ENCODE data around the gene KRTAP5-1.
"Not testable (repeated sequence)": the region's sequence is repeated elsewhere in the genome, so short reads cannot be mapped to it uniquely, and the experiment has no call there.

KRTAP5-1 gene

DNA sequence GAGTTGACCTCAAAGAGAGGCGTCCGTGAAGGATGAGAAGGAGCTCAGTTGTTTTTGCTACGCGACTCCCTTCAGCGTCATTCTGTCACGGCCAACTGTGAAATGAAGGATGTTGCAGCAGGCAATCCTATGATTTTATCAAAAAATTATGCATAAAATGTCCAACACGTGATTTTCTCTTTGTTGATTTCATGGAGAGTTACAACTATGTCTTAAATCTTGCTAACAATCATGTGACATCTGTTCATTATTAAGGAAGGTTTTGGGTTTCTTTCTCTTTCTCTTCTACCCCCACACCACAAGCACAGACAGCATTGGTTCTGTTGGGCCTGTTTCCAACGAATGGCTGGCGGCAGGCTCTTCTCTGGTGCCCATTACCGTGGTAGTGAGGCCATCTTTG, 33.1 kb upstream of the KRTAP5-1 start:
- TF ChIP-seq, protein P1, sequence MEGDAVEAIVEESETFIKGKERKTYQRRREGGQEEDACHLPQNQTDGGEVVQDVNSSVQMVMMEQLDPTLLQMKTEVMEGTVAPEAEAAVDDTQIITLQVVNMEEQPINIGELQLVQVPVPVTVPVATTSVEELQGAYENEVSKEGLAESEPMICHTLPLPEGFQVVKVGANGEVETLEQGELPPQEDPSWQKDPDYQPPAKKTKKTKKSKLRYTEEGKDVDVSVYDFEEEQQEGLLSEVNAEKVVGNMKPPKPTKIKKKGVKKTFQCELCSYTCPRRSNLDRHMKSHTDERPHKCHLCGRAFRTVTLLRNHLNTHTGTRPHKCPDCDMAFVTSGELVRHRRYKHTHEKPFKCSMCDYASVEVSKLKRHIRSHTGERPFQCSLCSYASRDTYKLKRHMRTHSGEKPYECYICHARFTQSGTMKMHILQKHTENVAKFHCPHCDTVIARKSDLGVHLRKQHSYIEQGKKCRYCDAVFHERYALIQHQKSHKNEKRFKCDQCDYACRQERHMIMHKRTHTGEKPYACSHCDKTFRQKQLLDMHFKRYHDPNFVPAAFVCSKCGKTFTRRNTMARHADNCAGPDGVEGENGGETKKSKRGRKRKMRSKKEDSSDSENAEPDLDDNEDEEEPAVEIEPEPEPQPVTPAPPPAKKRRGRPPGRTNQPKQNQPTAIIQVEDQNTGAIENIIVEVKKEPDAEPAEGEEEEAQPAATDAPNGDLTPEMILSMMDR (conservative IDR thresholded peaks at IDR 0.05; ENCODE audit: control insufficient read depth, insufficient read depth, low read depth, low read length): no peak
- no peak for DNase-seq (ENCODE audit: low read depth)
- no peak overlapping the region for H3K4me3 ChIP-seq (ENCODE audit: control insufficient read depth, low read depth, low read length)

GRCh38 chr11:1608363-1608762, 23.3 kb upstream of the KRTAP5-1 start, which contains the start of gene KRTAP5-3:
TSS of gene KRTAP5-3 (minus strand) at chr11:1608463. CDS start at chr11:1608385, 78 bp downstream.
- H3K4me3 ChIP-seq (ENCODE audit: control insufficient read depth, low read depth, low read length): no peak within 1 kb of the TSS
- DNase-seq (ENCODE audit: low read depth): no peak
- TF ChIP-seq, protein P1 (conservative IDR thresholded peaks at IDR 0.05; ENCODE audit: control insufficient read depth, insufficient read depth, low read depth, low read length): no peak

GRCh38 chr11:1607901-1608300, 22.8 kb upstream of the KRTAP5-1 start:
- not testable (repeated sequence) for H3K4me3 ChIP-seq (ENCODE audit: control insufficient read depth, low read depth, low read length); DNase-seq (ENCODE audit: low read depth)

GRCh38 chr11:1607156-1607845, 22.2 kb upstream of the KRTAP5-1 start:
- not testable (repeated sequence) for DNase-seq (ENCODE audit: low read depth); H3K4me3 ChIP-seq (ENCODE audit: control insufficient read depth, low read depth, low read length)

DNA sequence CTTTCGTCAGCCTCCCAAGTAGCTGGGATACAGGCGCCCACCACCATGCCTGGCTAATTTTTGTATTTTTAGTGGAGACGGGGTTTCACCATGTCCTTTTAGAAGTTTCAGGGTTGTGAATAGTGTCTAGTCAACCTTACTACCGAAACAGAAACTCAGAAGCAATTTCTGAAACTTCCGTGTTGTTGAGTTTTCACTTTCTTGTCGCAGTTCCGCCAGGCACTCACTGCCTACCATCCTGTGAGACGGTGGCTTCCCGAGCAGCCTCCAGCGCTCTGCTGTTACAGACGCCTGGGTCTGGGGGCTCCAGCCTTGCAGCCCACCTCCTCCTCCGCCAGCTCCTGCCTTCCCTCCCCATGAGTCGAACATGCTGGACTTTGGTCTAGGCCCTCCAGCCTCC, 20.8 kb upstream of the KRTAP5-1 start:
- H3K4me3 ChIP-seq (ENCODE audit: control insufficient read depth, low read depth, low read length); DNase-seq (ENCODE audit: low read depth): not testable (repeated sequence)

DNA sequence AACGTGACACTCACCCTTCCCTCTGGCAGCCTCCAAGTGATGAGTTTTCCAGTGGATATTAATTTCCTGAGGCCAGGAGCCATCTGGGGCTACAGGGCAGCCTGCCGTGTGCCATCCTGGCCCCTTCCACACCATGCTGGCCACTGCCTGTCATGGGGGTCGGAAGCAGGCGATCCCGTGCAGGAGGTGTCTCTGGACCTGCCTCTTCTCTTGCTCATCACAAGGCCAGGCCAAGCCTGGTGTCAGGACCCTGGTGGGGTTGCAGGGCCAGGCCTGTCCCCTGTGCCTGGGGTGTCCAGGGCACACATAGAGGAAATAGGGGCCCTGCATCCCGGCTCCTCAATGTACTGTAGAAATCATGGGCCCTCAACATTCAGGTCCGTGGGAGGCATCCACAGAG, 19.6 kb upstream of the KRTAP5-1 start:
- no peak for DNase-seq (ENCODE audit: low read depth)
- H3K4me3 ChIP-seq (ENCODE audit: control insufficient read depth, low read depth, low read length): no peak overlapping the region
- TF ChIP-seq, protein P1 (conservative IDR thresholded peaks at IDR 0.05; ENCODE audit: control insufficient read depth, insufficient read depth, low read depth, low read length): no peak

GRCh38 chr11:1604181-1604580, 19.1 kb upstream of the KRTAP5-1 start:
- TF ChIP-seq, protein P1 (conservative IDR thresholded peaks at IDR 0.05; ENCODE audit: control insufficient read depth, insufficient read depth, low read depth, low read length): no peak

GRCh38 chr11:1603629-1604028, 18.5 kb upstream of the KRTAP5-1 start:
- TF ChIP-seq, protein P1 (conservative IDR thresholded peaks at IDR 0.05; ENCODE audit: control insufficient read depth, insufficient read depth, low read depth, low read length): no peak
- no peak for DNase-seq (ENCODE audit: low read depth)

More at GRCh38 chr11:1604181-1604580, 19.1 kb upstream of the KRTAP5-1 start:
- H3K4me3 ChIP-seq (ENCODE audit: control insufficient read depth, low read depth, low read length): no peak overlapping the region
- DNase-seq (ENCODE audit: low read depth): no peak

GRCh38 chr11:1601663-1602062, 16.6 kb upstream of the KRTAP5-1 start:
- not testable (repeated sequence) for H3K4me3 ChIP-seq (ENCODE audit: control insufficient read depth, low read depth, low read length); DNase-seq (ENCODE audit: low read depth)

More at GRCh38 chr11:1603629-1604028, 18.5 kb upstream of the KRTAP5-1 start:
- no peak overlapping the region for H3K4me3 ChIP-seq (ENCODE audit: control insufficient read depth, low read depth, low read length)

Data from fibroblast of mammary gland (primary cell).